ENCODE data around the gene TOM1.

The TOM1 gene

DNA sequence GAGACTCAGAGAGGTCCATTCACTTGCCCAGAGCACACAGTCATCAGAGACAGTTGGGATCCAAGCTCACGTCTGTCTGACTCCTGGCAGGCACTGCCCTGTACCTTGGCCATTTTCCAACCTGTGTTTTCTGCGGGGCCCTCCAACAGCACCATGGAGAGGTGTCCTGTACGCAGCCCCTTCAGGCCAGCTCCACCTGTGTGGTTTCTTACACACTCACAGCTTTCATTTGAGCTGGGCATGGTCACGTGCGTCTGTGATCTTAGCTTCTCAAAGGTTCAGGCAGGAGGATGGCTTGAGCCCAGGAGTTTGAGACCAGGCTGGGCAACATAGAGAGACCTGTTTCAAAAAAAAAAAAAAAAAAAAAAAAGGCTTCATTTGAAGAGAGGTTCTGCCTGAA lies 24.4 kb downstream of the TOM1 start:
- DNase-seq (ENCODE audit: low read depth), result no peak

DNA sequence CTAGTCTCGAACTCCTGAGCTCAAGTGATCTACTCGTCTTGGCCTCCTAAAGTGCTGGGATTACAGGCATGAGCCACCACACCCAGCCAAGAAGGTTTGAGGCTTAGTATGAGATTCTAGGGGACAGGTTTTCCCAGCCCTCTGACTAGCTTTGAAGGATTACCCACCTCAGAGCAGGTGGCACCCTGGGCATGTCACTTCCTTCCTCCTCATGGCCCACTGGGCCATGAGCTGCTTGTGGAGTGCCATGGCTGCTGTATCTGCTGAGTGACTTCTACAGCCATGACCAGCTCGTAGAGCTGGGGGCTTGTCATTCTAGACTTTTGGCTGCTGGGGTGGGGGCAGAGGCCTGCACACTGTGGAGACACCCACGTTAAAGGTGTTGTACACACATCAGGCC lies 25.1 kb downstream of the TOM1 start:
- DNase-seq (ENCODE audit: low read depth), result no peak

DNA sequence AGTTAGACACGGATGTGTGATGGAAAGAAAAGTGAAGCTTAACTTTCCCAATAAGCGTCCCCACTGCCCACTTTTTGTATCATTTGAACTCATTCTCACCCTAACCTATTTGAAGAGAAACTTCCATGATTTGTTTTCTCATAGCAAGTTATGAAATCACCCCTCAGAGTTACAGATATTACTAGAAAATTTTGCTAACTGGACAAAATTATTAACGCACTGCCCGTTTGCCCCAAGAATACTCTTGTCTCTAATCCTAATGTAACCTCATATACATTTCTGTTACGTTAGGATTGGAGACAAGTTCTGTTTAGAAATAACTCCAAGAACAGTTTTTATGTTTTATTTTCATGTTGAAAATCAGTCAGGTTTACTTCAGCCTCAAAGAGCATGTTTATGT lies 25.5 kb downstream of the TOM1 start:
- DNase-seq (ENCODE audit: low read depth), result no peak

DNA sequence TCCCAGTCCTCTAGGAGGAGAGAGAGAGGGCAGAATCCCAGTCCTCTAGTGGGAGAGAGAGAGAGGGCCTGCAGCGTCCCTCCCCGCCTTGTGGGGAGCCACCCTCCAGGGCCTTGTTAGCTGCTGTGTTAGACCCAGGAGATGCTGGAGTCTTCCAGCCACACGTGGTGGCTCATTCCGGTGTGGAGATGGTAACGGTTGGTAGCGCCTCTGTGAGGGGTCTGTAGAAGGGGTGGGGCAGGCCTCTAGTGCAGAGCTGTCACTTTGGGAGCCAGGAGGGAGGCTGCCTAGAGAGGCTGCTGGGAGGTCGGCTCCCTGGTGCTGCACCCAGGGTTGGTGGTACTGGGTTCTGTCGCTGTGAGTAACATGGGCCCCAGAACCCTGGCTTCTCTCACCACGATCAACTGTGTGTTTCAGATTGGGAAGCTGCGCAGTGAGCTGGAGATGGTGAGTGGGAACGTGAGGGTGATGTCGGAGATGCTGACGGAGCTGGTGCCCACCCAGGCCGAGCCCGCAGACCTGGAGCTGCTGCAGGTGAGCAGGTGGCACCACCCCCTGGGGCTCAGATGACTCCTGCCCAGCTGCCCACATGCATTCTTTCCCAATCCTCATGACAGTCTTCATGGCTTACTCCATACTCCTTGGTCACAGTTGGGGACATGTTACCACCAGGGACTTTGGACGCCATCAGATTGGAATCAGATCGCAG lies 27.3 kb downstream of the TOM1 start:
- no peak for DNase-seq (ENCODE audit: low read depth)

DNA sequence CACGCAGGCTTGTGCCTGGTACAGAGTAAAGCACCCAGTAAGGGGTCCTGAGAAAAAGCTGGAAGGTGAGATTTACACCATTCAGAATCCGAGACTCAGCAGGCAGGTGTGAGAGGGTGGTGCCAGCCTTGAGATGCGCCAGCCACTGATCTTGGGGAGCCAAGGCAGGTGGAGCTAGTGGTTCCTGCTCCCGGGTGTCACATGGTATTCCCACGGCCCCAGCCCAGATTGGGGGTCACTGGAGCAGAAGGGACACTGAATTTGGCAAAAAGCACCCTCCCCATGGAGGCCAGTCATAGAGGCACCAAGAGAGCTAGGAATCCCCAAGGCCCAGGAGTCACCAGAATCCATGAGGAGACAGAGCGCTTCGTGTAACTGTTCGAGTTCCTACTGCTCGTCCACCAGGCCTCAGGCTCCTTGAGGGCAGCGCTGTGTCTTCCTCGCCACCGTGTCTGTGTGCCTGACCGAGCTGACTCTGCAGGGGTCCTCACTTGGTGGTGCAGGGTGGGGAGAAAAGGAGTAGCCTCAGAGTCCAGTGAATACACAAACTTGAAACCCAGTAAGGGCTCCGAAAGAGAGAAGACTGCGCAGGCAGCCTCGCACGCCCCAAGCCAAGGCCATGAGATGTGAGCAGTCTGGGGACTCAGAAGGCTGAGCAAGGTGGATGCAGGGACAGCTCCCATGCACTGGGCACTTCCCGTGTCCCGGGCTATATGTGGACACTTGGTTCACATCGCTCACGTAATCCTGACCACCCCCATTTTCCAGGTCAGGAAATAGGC lies 28.2 kb downstream of the TOM1 start:
- no peak for DNase-seq (ENCODE audit: low read depth)

DNA sequence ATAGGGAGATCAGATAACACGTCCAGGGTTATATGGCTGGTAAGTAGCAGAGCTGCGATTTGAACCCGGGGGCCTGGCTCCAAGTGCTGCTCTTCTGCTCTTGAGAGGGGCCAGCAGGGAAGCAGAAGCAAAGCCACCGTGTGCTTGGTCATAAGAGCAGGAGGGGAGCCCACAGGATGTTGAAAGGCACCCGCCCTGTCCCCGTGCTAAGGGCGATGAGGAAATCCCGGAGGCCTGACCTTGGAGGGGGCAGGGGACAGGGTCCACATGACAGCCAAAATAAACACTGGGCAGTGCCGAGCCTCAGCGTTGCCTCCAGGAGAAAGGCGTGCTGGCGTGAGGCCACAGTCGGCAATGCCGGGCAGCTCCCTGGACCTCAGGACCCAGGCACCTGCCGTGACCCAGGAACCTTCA lies 28.8 kb downstream of the TOM1 start:
- DNase-seq (ENCODE audit: low read depth), result no peak

DNA sequence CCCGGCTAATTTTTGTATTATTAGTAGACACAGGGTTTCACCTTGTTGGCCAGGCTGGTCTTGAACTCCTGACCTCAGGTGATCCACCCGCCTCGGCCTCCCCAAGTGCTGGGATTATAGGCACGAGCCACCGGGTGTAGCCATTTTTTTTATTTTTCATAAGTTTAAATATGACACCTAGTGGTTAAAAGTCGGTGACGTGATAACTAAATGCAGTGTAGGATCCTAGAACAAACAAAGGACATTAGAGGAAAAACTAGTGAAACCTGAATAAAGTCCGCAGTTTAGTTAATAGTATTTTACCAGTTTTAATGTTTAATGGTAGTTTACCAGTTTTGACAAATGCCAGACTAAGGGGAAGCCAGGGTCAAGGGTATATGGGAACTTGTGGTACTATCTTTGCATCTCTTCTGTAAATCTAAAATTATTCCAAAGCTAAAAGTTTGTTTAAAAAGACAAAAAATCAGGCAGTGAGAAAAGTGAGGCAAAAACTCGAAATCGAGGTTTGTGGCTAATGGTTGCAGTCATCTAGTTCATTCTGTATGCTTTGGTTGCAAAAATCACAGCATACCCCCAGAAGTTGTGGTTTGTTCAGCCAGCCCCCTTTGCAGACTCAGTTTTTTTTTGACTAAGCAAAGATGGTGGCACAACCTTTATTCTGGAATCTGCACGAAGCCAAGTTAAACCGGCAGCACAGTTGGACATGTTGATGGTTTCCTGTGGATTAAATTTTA lies 29.6 kb downstream of the TOM1 start:
- no peak for DNase-seq (ENCODE audit: low read depth)

DNA sequence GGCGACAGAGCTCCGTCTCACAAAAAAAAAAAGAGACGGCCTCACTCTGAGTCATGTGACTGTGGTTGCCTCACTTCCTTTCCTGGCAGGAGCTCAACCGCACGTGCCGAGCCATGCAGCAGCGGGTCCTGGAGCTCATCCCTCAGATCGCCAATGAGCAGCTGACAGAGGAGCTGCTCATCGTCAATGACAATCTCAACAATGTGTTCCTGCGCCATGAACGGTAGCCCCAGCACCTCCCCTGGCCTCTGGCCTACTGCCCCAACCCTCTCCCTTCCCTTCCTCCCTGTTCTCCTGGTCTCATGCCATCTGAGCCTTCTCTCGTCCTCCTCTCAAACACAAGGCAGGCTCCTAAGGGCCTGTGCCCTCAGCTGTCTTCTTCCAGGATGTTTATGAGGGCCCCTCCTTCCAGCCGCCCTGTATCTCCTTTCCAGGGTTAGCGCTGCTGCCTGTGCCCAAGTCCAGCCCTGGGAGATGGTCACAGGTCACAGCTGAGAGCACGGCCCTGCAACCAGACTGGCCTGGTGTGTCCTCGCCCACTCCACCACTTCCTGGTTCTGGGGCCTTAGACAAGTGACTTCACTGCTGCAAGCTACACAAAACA lies 30.7 kb downstream of the TOM1 start:
- DNase-seq (ENCODE audit: low read depth), result peak; percentile 64

DNA sequence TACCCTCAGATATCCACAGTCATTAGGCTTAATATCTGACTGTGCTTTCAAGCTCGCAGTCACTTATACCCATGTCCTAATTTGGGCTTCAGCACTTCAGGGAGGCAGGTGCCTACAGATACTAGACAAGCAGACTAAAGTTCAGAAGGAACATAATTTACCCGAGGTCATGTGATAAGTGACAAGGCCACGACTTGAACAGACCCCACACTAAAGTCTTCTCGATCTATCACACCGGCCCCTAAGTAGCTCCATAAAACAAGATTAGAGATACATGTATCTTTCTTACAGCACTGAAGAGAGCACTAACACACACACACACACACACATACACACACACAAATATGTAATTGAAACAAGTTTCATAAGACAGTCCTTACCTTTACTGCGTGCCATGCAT lies 32.6 kb downstream of the TOM1 start:
- no peak for DNase-seq (ENCODE audit: low read depth)

DNA sequence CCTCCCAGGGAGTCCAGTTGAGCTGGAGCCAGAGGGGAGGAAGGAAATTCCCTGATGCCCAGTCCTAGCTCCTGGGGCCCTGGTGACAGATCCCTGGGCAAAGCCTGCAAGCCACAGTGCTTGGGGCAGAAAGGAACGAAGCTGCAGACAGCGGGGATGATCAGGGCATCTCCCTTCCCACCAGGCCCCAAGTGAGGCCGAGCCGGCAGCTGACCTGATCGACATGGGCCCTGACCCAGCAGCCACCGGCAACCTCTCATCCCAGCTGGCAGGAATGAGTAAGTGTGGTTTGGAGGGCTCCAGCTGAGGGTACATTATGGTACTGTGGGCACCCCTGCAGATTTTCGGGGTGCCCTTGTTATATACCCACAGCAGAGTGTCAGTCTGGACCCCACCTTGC lies 33.5 kb downstream of the TOM1 start:
- DNase-seq (ENCODE audit: low read depth), result no peak

DNA sequence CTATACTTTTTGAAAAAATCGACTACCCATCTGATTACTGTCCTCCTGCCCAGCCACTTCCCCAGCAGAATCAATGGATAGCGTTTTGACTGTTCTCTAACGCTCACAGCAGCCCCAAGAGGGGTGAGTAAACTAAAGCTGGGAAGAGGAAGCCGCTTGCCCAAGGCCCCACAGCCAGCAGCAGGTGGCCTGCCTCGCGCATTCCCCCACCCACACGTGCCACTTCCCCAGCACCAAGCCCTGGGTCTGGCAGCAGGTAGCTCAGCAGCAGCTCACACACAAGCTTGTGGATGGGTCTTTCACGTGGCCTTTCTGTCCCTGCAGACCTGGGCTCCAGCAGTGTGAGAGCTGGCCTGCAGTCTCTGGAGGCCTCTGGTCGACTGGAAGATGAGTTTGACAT lies 34.3 kb downstream of the TOM1 start:
- DNase-seq (ENCODE audit: low read depth), result no peak

DNA sequence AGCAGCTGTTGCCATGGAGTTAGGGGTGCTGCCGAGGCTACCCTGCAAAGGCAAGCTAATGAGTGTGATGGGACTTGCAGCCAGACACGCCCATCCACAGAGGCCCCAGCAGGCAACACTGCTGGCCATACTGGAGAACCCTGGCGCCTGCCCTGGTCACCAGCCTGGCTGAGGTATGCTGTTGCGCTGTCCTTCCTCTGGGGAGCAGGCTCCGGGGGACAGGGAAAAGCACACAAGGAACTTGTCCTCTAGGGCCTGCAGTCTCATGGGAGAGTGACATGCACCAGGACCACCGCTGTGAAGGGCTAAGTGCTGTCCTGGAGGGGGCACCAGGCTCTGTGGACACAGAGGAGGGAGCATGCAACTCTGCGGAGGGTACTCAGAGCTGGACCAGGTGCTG lies 35.8 kb downstream of the TOM1 start:
- no peak for DNase-seq (ENCODE audit: low read depth)

DNA sequence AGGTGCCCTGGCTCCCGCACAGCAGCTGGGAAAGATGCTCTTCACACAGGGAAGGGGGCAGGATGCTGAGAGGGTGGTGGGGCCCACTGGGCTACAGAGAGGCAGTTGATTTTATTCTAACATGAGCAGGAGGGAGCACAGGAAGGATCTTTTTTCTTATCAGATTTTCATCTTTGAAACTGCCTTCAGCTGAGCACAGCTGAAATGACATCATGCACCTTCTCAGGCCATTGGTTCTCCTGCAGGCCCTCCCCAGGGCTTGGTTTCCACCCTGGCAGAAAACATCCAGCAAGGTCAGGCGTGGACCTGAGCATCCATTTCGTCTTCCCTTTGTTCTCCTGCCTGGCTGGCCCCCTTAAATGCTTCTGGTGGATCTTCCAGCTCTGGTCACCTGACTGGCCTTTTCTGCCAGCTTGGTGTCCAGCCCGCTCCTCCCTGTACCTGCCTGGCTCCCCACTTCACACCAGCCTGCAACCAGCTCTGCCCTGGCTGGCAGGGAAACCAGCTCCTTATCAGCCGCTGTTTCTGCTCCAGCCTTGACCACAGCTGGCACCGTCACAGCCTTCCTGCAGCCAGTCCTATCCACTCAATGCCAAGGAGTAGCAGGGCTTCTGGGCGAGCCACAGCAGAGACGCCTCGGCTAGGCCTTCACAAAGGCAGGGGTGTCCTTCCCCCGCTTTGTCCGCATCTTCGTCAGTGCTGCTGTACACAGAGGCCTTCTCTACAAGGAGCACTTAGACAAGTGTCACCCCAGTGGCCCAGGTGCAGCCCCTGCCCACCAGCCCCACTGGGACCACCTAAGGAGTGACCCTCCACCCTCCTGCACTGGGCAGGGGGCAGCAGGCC lies 36.5 kb downstream of the TOM1 start:
- no peak for DNase-seq (ENCODE audit: low read depth)

DNA sequence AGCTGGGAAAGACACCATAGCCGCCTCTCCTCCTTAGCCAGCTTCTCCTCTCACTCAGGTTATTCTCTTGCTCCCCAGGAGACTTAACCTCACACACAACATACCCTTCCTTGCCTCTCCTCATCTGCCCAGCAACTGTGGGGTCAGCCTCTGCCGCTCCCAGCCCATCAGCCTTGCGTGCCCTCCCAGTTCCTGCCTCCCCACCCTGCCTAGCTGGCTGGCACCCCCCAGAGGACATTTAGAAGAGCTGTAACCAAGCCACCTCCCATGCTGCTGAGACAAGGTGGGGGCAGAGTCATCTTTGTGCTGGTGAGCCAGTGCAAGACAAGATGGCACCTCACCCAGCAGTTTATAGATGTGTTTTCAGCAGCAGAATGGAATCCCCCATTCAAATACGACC lies 38.2 kb downstream of the TOM1 start:
- DNase-seq (ENCODE audit: low read depth), result no peak

DNA sequence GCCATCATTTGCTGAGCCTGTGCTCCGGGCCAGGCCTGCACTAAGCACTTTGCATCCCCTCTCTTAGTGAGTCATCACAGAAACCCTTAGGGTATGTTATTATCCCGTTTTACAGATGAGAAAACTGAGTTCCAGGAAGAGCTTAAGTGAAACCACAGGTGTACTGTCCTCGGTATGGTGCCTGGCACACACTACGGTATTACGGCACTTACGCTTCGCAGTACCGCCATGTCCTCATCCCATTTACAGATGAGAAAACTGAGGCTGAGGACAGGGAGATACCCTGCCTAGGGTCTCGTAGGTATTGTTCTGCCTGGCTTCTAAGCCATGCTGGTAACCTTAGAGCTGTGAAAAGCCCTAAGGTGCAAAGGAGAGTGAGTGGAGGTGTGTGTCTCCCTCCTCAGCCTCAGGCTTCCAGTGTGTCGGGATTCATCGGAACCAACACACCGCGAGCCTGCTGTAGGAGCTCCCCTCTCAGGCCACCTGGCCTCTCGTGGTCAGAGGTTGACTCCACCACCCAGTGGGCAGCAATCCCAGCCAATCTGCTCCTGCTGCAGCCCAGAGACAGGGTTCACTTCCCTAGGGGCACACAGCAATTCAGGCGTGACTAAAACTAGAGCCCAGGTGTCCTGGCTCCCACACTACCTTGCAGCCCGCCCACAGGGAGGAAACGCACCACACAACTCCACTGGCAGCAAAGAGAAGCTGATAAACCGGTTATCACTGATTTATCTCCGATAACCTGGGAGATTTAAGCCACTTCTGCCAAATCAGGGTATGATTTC lies 41.6 kb downstream of the TOM1 start:
- DNase-seq (ENCODE audit: low read depth), result no peak

DNA sequence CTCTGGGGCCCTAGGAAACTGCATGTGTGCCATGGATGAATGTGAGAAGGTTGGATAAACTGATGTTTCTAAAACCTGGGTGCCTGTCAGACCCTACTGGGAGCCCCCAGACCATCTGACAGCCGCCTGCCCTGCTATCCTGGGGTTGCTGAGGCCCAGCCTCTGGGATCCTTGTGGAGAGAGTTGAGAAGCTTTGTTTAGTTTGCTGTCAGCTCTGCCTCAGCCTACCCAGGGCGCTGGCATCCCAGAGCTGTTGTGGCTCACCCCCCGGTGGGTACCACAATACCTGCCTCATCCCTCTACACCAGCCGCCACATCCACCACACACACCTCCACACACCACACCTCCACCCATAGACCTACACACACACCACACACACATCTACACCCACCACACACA lies 42.7 kb downstream of the TOM1 start:
- no peak for DNase-seq (ENCODE audit: low read depth)

DNA sequence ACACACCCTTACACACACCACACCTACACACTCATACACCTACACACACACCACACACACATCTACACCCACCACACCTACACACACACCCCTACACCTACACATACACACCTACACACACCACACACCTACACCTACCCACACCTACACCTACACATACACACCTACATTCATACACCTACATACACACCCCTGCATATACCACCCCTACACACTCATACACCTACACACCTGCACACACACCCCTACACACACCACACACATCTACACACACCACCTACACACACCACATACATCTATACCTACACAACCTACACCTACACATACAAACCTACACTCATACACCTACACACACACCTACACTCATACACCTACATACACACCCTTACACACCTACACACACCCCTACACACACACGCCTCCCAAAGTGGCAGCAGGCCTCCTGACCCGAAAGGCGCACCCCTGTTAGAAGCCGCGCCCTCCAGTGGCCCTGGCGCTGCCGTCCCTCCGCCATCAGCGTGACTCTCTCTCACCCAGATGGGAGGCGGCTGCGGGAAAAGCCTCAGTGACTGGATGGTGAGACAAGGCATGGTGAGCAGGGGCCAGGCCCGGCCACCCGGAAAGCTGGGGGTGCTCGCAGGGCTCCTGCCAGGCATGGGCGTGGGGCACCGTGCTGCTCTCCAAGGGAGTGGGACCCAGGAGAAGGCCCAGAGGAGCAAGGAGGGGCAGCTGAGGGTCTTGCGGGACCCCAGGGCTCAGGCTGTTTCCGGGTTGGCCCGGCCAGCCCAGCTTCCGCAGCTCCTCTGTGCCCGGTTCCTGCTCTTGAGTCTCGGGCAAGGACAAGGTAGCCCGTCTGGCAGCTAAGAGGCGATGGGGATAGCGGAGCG lies 44.2 kb downstream of the TOM1 start:
- no peak for DNase-seq (ENCODE audit: low read depth)

DNA sequence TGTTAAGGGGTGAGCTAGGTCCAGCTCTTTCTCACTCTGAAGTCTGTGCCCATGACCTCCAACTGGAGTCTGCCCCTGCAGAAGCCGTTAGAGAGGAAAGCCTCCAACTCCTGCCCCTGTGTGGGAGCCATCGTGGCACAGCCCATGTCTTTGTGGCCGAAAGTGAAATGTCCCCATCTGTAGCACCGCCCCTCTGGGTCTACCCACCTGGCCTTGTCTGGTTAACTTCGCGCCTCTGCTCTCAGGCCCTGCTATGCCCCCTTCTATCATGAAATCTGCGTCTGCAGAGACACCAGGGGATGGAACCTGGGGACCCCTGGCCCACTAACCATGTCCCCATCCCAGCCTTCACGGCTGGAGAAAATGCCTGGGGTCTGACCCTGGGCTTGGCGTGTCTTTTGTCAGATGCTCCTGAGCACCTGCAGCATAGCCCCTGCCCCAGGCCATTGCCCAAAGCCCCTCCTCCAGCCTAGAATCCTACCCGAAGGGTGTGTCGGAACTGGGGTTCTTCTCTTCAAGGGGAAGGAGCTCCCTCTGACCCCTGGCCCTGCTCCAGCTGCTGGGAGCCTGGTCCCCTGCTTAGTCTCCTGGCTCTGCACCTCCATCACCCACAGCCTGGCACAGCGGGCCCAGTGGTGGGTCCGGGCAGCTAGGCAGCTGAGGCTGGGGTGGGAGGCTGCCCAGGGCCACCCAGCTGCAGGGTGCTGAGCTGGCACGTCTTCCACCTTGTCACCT lies 45.4 kb downstream of the TOM1 start:
- no peak for DNase-seq (ENCODE audit: low read depth)

DNA sequence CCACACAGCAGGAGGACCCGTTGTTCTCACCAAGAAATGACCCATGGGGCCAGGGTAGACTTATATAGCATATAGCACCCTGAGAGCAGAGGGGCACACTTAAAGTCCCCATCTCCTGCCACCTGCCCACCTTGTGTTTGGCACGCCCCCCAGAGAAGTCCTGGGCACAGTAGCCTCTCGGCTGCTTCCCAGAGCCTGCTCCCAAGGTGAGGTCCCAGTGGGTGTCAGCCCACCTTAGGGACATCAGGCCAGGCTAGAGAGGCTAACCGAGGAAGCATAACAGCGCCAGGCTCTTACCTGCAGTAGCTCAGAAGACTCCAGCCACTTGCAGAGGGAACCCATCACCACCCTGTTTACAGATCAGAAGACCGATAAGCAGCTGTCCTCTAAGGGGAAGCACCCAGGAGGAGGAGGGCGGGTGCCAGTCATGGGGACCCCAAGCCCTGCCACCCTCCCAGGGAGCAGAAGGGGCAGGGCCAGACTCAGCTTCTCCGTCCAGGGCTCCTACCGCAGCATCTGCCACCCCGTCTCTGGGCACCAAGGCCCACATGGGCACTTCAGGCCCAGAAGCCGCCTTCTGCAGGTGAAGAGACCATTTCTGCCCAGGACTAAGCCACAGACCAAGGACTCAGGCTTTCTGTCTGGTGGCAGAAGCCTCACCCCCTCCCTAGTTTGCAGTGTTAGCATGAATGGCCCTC lies 46.3 kb downstream of the TOM1 start:
- DNase-seq (ENCODE audit: low read depth), result no peak

Measured in T-helper 22 cell (primary cell).